ENCODE results near the gene TNFRSF18. TPM values are rescaled to one million over a fixed set of nuclear protein-coding genes. Genes with fewer than 3 reads are reported as not detected.

Gene TNFRSF18
- total RNA-seq, 2 experiments from 2014 or later = 126 to 135 TPM

DNA sequence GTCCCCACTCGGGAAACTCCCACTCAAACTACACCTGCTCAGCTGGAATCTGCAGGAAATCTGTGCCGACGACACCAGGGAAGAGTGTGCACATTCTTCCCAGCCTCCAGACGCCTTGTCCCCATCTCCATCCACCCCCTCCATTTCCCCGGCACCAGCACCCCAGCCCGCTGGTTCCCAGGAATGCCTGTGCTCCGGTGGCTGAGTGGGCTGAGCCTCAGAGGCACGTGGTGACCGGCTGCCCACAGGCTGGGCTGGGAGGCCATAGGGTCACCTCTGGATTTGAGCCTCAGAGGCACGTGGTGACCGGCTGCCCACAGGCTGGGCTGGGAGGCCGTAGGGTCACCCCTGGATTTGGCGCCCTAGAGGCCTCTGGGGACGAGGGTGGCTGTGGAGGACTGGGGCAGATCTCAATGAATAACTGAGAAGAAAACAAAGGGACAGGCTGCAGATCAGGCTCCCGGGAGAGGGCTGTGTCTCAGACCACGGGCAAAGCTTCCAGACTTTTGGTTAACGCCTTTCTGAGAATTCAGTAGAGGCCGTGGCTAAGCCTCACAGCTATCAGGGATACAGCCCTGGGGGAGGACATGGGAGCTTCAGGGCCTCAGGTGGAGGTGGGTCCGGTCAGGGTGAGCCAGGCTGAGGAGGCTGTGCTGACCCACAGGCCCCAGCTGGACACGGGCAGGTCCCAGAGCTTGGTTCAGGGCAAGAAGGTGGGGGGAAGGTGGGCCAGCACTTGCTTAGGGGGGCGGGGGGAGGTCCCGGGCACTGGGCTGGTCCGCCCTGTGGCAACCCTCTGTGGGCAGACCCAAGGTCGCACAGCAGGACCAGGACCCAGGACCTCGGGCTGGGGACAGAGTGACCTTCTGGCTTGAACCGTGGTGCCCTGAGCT is 50.0 kb downstream of the TNFRSF18 start:
- peak overlapping the region; percentile 46 for H3K4me3 Mint-ChIP-seq

DNA sequence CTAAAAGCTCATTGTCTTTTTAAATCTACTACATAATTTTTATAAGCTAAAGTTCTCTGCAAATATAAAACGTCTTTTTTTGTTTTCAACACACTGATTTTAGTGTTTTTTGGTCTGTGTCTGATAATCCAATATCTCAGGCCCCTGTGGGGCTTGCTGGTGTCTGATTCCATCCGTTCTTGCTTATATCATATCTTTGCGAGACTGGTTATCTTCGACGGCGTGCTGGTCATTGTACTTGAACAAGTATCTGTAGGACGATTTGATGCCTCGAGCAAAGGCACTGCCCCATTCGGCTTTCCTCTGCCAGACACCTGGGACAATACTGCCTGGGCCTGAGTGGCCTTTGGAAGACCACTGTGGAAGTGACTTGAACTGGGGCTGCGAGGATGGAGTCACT is 51.1 kb downstream of the TNFRSF18 start:
- H3K4me1 Mint-ChIP-seq (ENCODE audit: low read depth) = peaks cover 2% of the 10 kb centered on the region
- CTCF ChIA-PET = interaction anchor here (0.7 to 1.6 kb wide), 3 partner anchors 33 to 193 kb away, joined by 3 to 4 read pairs (median 3); no protein-coding TSS in a partner anchor
- peaks cover 15% of the 10 kb centered on the region for H3K9me3 Mint-ChIP-seq
- peaks cover 4% of the 10 kb centered on the region for H3K36me3 Mint-ChIP-seq (ENCODE audit: low read depth)
- no peak overlapping the region for H3K4me3 Mint-ChIP-seq
- intact Hi-C loops (cut with micrococcal nuclease) = no loop called here
- ATAC-seq = no peak
- DNase-seq = no peak
- H3K27me3 Mint-ChIP-seq = no peaks in the 10 kb centered on the region
- POLR2A ChIA-PET = no interaction called here
- TF ChIP-seq, protein P1, sequence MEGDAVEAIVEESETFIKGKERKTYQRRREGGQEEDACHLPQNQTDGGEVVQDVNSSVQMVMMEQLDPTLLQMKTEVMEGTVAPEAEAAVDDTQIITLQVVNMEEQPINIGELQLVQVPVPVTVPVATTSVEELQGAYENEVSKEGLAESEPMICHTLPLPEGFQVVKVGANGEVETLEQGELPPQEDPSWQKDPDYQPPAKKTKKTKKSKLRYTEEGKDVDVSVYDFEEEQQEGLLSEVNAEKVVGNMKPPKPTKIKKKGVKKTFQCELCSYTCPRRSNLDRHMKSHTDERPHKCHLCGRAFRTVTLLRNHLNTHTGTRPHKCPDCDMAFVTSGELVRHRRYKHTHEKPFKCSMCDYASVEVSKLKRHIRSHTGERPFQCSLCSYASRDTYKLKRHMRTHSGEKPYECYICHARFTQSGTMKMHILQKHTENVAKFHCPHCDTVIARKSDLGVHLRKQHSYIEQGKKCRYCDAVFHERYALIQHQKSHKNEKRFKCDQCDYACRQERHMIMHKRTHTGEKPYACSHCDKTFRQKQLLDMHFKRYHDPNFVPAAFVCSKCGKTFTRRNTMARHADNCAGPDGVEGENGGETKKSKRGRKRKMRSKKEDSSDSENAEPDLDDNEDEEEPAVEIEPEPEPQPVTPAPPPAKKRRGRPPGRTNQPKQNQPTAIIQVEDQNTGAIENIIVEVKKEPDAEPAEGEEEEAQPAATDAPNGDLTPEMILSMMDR (IDR thresholded peaks at IDR 0.05) = no peak
- no peak overlapping the region for H3K27ac Mint-ChIP-seq

More for the DNA sequence above, 50.0 kb downstream of the TNFRSF18 start:
- ChIA-PET POLR2A (interaction anchor here (1.0 kb wide), 1 partner anchor 52 kb away, joined by 4 read pairs; no protein-coding TSS in a partner anchor), CTCF (interaction anchor here (0.6 to 1.6 kb wide), 3 partner anchors 34 to 192 kb away, joined by 3 read pairs; no protein-coding TSS in a partner anchor)
- Mint-ChIP-seq H3K4me1 (ENCODE audit: low read depth) (peaks cover 2% of the 10 kb centered on the region), H3K9me3 (peaks cover 15% of the 10 kb centered on the region), H3K27ac (no peak overlapping the region), H3K27me3 (no peaks in the 10 kb centered on the region), H3K36me3 (ENCODE audit: low read depth) (peaks cover 4% of the 10 kb centered on the region)
- intact Hi-C loops (cut with micrococcal nuclease) = no loop called here
- ATAC-seq = no peak
- TF ChIP-seq, protein P1 (IDR thresholded peaks at IDR 0.05) = no peak
- no peak for DNase-seq

DNA sequence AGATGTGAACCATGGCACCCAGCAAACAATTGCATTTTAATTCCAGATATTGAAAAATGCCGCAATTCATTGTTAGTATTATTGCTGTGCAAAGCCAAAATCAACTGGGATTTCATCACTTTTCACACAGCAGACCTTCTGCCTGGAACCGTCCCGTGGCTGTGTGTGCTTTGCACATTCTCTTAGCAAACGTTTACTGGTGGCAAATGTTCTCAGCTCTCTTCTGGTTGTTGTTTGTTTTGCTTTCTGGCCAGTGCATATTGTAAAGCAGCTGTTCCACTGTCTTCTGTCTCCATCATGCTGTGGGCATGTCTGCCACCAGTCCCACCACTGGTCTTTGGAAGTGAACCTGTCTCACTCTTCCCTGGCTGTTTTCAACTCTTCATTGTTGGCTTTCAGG is 52.5 kb downstream of the TNFRSF18 start:
- no peak overlapping the region for H3K27ac Mint-ChIP-seq
- intact Hi-C loops (cut with micrococcal nuclease) = no loop called here
- H3K4me3 Mint-ChIP-seq = no peak overlapping the region
- TF ChIP-seq, protein P1 (IDR thresholded peaks at IDR 0.05) = no peak
- DNase-seq = no peak
- peaks cover 2% of the 10 kb centered on the region for H3K4me1 Mint-ChIP-seq (ENCODE audit: low read depth)
- ChIA-PET CTCF (no interaction called here), POLR2A (no interaction called here)
- ATAC-seq = no peak
- peaks cover 15% of the 10 kb centered on the region for H3K9me3 Mint-ChIP-seq
- peaks cover 4% of the 10 kb centered on the region for H3K36me3 Mint-ChIP-seq (ENCODE audit: low read depth)
- H3K27me3 Mint-ChIP-seq = no peaks in the 10 kb centered on the region

Small RNAs within 50 kb of the gene (microRNA-seq; reads per million reads assigned to microRNA genes)
- gene MIR200A (ENCODE audit: borderline microRNAs expressed, borderline replicate concordance) = 3.3 reads per million, percentile 8 among the genes with 10 or more reads in this experiment
- gene MIR200B (ENCODE audit: borderline microRNAs expressed, borderline replicate concordance) = 23.3 reads per million, percentile 49 among the genes with 10 or more reads in this experiment
- 1.5 reads per million for gene MIR429 (ENCODE audit: borderline microRNAs expressed, borderline replicate concordance)

Other genes with a start within 250 kb of the TNFRSF18 start
- gene NOC2L, start 247.3 kb downstream of the TNFRSF18 start, total RNA-seq = 100 to 1,000 TPM; 138 to 139 TPM
- gene KLHL17, start 246.0 kb downstream of the TNFRSF18 start, total RNA-seq = 10 to 100 TPM; 27.8 to 31.2 TPM
- 1 to 10 TPM; 1.0 to 1.3 TPM for gene PLEKHN1, start 240.1 kb downstream of the TNFRSF18 start, total RNA-seq
- gene PERM1, start 224.5 kb downstream of the TNFRSF18 start, total RNA-seq = not detected
- 1 to 10 TPM; 5.7 to 9.0 TPM for gene HES4, start 206.5 kb downstream of the TNFRSF18 start, total RNA-seq
- 100 to 1,000 TPM in 1 of 2 experiments, 10 to 100 TPM in 1; 94.5 to 102 TPM for gene ISG15, start 193.1 kb downstream of the TNFRSF18 start, total RNA-seq
- 10 to 100 TPM; 64.9 to 68.0 TPM for gene AGRN, start 186.5 kb downstream of the TNFRSF18 start, total RNA-seq
- not detected for gene RNF223, start 132.3 kb downstream of the TNFRSF18 start, total RNA-seq
- 10 to 100 TPM; 17.5 to 20.3 TPM for gene C1orf159, start 90.5 kb downstream of the TNFRSF18 start, total RNA-seq
- not detected for gene TTLL10, start 32.7 kb downstream of the TNFRSF18 start, total RNA-seq
- 100 to 1,000 TPM; 137 to 142 TPM for gene TNFRSF4, start 7.6 kb upstream of the TNFRSF18 start, total RNA-seq
- gene SDF4, start 25.4 kb upstream of the TNFRSF18 start, total RNA-seq = 10 to 100 TPM; 81.5 to 87.5 TPM
- gene B3GALT6, start 25.6 kb upstream of the TNFRSF18 start, total RNA-seq = 10 to 100 TPM; 13.1 to 14.3 TPM
- gene C1QTNF12, start 40.1 kb upstream of the TNFRSF18 start, total RNA-seq = 1 to 10 TPM; 2.6 to 4.9 TPM
- 10 to 100 TPM; 52.3 to 59.2 TPM for gene UBE2J2, start 67.3 kb upstream of the TNFRSF18 start, total RNA-seq
- 1 to 10 TPM; 4.9 to 5.6 TPM for gene SCNN1D, start 73.8 kb upstream of the TNFRSF18 start, total RNA-seq
- gene ACAP3, start 101.3 kb upstream of the TNFRSF18 start, total RNA-seq = 10 to 100 TPM; 41.1 to 42.5 TPM
- 10 to 100 TPM; 23.9 to 25.4 TPM for gene PUSL1, start 102.0 kb upstream of the TNFRSF18 start, total RNA-seq
- 100 to 1,000 TPM; 110 to 122 TPM for gene INTS11, start 118.1 kb upstream of the TNFRSF18 start, total RNA-seq
- 10 to 100 TPM in 1 of 2 experiments, 1 to 10 TPM in 1; 8.4 to 11.0 TPM for gene CPTP, start 118.2 kb upstream of the TNFRSF18 start, total RNA-seq
- under 1 TPM; 0.13 to 0.14 TPM for gene TAS1R3, start 124.7 kb upstream of the TNFRSF18 start, total RNA-seq
- 10 to 100 TPM; 37.2 to 39.2 TPM for gene DVL1, start 142.8 kb upstream of the TNFRSF18 start, total RNA-seq
- under 1 TPM; 0.92 to 0.98 TPM for gene MXRA8, start 152.0 kb upstream of the TNFRSF18 start, total RNA-seq
- gene AURKAIP1, start 168.6 kb upstream of the TNFRSF18 start, total RNA-seq = 100 to 1,000 TPM; 127 TPM
- gene CCNL2, start 192.7 kb upstream of the TNFRSF18 start, total RNA-seq = 10 to 100 TPM; 86.3 to 92.4 TPM
- 100 to 1,000 TPM; 127 to 129 TPM for gene MRPL20, start 200.7 kb upstream of the TNFRSF18 start, total RNA-seq
- gene ANKRD65, start 214.7 kb upstream of the TNFRSF18 start, total RNA-seq = not detected
- under 1 TPM; 0.72 to 0.97 TPM for gene VWA1, start 229.1 kb upstream of the TNFRSF18 start, total RNA-seq
- gene ATAD3C, start 243.1 kb upstream of the TNFRSF18 start, total RNA-seq = 1 to 10 TPM in 1 of 2 experiments, under 1 TPM in 1; 0.99 to 1.8 TPM

Measured in activated CD8-positive, alpha-beta T cell treated with anti-CD3 and anti-CD28 coated beads for 36 hours (primary cell).